Thoracic aorta (tissue), 2 donors: ENCODE measurements around the gene PIK3R6. TPM values are rescaled to one million over a fixed set of nuclear protein-coding genes. Genes with fewer than 3 reads are reported as not detected.

ENCODE experiments used
- ATAC-seq: fragments of 150-250 bp; one replicate; pipeline ENCODE4 v1.8.0; 2017; ENCODE audit warnings: low read depth; ENCODE audit not compliant: insufficient number of reproducible peaks, low FRiP score
- DNase-seq: peaks from one replicate; pipeline ENCODE4 v3.0.0-alpha.2; 2020; ENCODE audit warnings: low spot score
- H3K27ac ChIP-seq, 2 donors: fragments of 200-600 bp; sonication (generic); 1 replicate in 1 of 2; 2 replicates in 1 of 2; pipeline ENCODE4 v1.5.1; 2016; ENCODE audit warnings: mild to moderate bottlenecking in 2 of 2, moderate library complexity in 2 of 2
- H3K27me3 ChIP-seq: fragments of 200-600 bp; sonication (generic); replicated peaks from 2 replicates; pipeline ENCODE4 v1.6.0; 2016; ENCODE audit warnings: mild to moderate bottlenecking; ENCODE audit not compliant: insufficient read depth
- H3K36me3 ChIP-seq: fragments of 200-600 bp; sonication (generic); one replicate; pipeline ENCODE4 v1.5.1; 2016
- H3K4me1 ChIP-seq, 2 donors: fragments of 200-600 bp; sonication (generic); 1 replicate in 1 of 2; 2 replicates in 1 of 2; pipeline versions ENCODE4 v1.5.1 to v1.6.0; 2016; ENCODE audit warnings: low read depth in 2 of 2, mild to moderate bottlenecking in 1 of 2; ENCODE audit not compliant: control insufficient read depth in 1 of 2
- H3K4me3 ChIP-seq: fragments of 200-600 bp; sonication (generic); 2 replicates; pipeline ENCODE4 v1.5.1; 2016; ENCODE audit warnings: mild to moderate bottlenecking
- H3K9me3 ChIP-seq: fragments of 200-600 bp; sonication (generic); 2 replicates; pipeline ENCODE4 v1.5.1; 2016
- total RNA-seq, 2 donors: library from RNA; depleted of rRNA; stranded (reverse); fragments of >200 nt; gene quantifications; one replicate each; pipeline versions ENCODE4 v1.1.0 to v1.2.3, GENCODE V29; 2016
- TF ChIP-seq, protein P1 (sequence below): fragments of 200-600 bp; sonication (generic); IDR thresholded peaks from one replicate; pipeline ENCODE4 v1.5.1; 2019; ENCODE audit warnings: antibody characterized with exemption

PIK3R6 gene
- total RNA-seq, 2 donors from 2014 or later = 1.5 to 3.5 TPM

DNA sequence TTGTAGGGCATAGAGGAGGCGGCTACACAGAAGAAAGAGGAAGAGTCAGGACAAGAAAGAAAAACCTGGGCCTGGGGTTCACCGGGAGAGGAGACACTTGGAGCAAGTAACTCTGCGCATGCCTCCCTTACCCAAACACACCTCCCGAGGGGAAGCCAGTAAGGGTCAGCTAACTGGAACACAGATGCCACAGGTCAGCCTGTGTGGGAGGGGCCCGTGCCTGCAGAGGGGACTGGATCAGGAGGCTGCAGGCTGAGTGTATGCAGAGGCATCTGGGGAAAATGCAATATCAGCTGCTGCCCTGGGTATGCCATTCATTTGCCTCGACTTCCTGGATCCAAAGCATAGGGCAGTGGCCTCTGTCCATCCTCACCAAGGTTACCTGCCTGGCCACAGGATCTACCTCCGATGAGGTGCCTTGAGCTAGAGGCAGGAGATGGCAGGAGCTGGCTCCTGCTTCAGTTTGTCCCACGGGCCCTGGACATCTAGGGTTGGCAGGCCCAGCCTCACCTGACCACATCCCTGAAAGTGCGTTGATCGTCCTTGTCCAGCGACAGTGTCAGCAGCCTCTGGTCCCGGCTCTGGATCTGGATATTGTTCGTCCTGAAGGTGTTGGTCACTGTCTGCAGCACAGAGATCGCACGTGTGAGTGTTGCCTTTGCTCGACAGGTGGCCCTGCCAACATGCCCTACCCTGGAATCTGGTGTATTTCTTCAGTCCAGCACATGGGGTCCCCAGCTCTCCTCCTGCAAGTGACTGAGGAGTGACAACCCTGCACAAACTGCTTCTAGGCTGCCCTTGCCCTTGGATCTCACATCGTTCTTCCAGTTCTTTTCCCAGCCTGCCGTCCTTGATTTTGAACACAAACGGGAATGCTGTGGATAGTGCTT lies 63.7 kb downstream of the PIK3R6 start:
- TF ChIP-seq, protein P1, sequence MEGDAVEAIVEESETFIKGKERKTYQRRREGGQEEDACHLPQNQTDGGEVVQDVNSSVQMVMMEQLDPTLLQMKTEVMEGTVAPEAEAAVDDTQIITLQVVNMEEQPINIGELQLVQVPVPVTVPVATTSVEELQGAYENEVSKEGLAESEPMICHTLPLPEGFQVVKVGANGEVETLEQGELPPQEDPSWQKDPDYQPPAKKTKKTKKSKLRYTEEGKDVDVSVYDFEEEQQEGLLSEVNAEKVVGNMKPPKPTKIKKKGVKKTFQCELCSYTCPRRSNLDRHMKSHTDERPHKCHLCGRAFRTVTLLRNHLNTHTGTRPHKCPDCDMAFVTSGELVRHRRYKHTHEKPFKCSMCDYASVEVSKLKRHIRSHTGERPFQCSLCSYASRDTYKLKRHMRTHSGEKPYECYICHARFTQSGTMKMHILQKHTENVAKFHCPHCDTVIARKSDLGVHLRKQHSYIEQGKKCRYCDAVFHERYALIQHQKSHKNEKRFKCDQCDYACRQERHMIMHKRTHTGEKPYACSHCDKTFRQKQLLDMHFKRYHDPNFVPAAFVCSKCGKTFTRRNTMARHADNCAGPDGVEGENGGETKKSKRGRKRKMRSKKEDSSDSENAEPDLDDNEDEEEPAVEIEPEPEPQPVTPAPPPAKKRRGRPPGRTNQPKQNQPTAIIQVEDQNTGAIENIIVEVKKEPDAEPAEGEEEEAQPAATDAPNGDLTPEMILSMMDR = no peak
- ATAC-seq = no peak
- no peak for DNase-seq

DNA sequence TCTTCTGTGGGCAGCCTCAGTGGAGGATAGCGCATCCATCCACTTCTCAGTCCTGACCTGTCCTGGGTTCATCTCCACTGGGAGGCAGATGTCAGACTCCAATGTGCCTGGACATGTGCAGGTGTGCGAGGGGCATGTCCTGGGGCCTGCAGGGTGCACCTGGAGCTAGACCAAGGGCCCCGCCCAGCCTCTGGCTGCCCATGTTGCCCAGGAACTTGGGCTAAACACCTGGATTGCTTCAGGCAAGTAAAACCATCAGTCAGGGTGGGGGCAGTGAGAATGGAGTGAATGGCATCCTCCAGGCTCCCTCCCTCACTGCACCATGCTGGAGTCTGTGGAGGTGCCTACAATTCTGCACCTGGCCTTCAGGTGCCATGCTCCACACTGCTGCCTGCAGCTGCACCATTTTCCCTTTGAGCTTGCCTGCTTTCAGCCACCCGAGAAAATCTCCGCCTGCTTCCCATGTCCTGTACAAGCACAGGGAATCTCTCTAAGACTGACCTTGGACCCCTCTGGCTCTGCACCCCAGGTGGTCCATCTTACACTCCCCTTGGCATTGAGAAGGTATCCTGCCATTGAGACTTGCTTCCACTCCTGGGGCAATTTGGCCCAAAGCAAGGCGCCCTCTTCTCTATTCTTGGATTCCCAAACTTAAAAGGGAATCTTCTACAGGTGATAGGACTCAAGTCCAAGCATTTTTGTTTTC lies 66.2 kb downstream of the PIK3R6 start:
- no peaks in the 10 kb centered on the region for H3K9me3 ChIP-seq
- DNase-seq (no peak), ATAC-seq (no peak)
- H3K27ac ChIP-seq = no peak overlapping the region
- TF ChIP-seq, protein P1 = no peak
- no peaks in the 10 kb centered on the region for H3K27me3 ChIP-seq
- peaks cover 0 to 6% of the 10 kb centered on the region in 2 donors for H3K4me1 ChIP-seq
- no peaks in the 10 kb centered on the region for H3K36me3 ChIP-seq
- no peak overlapping the region for H3K4me3 ChIP-seq

More for the DNA sequence above, 63.7 kb downstream of the PIK3R6 start:
- Histone ChIP-seq H3K27me3 (no peaks in the 10 kb centered on the region), H3K4me3 (no peak overlapping the region), H3K9me3 (no peaks in the 10 kb centered on the region), H3K27ac (no peak overlapping the region), H3K4me1 (peaks cover 0 to 6% of the 10 kb centered on the region in 2 donors), H3K36me3 (no peaks in the 10 kb centered on the region)

DNA sequence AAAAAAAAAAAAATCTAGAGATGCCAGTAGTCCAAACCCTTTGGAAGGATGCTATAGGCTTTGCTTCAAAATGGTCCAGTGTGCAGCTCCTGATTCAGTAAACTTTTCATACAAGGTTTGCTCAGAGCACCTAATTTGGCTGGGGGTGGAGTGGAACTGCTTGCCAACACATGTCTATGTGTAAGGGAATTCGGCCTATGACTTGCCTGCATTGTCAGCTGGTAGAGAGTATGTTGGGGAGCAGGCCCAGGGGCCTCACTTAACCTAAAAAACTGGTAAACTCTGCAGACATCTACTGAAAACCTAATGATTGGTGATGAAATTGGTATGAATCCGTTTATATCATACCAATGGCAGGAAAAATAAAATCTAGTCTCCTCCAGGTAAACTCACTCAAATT lies 66.8 kb downstream of the PIK3R6 start:
- ATAC-seq (no peak), DNase-seq (no peak)
- H3K27me3 ChIP-seq = no peaks in the 10 kb centered on the region
- H3K4me3 ChIP-seq = no peak overlapping the region
- H3K9me3 ChIP-seq = no peaks in the 10 kb centered on the region
- H3K36me3 ChIP-seq = no peaks in the 10 kb centered on the region
- TF ChIP-seq, protein P1 = no peak
- H3K27ac ChIP-seq = no peak overlapping the region
- peaks cover 0 to 6% of the 10 kb centered on the region in 2 donors for H3K4me1 ChIP-seq

DNA sequence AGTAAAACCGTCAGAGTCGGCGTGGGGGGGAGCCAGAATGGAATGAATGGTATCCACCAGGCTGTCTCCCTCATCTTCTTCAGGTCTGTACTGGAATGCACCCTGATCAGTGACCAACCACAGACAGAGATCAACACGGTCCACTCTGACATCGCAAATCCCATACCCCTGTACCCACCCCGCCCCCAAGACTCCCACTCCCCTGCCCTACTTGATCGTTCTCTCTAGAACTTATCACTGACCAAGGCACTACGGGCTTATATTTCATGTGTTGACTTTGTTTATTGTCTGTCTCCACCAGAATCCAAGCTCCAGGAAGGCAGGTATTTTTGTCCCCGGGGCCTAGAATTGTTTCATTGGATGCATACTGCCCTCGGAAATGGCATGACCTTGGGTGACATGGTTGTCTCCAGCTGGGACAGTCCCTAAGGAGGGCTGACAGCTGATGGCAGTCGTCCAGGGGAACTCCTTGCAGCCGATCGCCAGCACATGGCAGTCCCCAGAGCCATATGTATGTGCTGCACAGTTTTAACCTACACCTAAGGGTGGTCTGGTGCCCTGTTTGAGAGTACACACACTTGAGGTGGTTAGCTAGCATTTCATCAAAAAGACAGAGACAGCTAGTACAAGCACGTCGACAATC lies 67.8 kb downstream of the PIK3R6 start:
- Histone ChIP-seq H3K9me3 (no peaks in the 10 kb centered on the region), H3K36me3 (no peaks in the 10 kb centered on the region), H3K27me3 (no peaks in the 10 kb centered on the region), H3K4me3 (no peak overlapping the region), H3K4me1 (peaks cover 0 to 6% of the 10 kb centered on the region in 2 donors), H3K27ac (no peak overlapping the region)
- ATAC-seq (no peak), DNase-seq (no peak)
- TF ChIP-seq, protein P1 = no peak
